Neural cell (in vitro differentiated cells): ENCODE results near the gene KLF13. TPM values are rescaled to one million over a fixed set of nuclear protein-coding genes. Genes with fewer than 3 reads are reported as not detected.

Experiments used
- H2AFZ ChIP-seq: fragments of 200-600, 300-800 bp; sonication (generic), shearing (Covaris generic); 2 replicates; pipeline ENCODE4 v1.6.0; 2014; ENCODE audit warnings: low read depth, mild to moderate bottlenecking, antibody characterized with exemption, low read length, moderate library complexity
- H3F3A ChIP-seq: fragments of 200-600 bp; shearing (Covaris generic); 2 replicates; pipeline ENCODE4 v1.6.1; 2016; ENCODE audit warnings: mild to moderate bottlenecking, moderate library complexity, mixed read lengths, antibody characterized with exemption, low read length; ENCODE audit not compliant: insufficient read depth, poor library complexity, severe bottlenecking
- H3K27ac ChIP-seq: fragments of 200-600, 300-800 bp; sonication (generic), shearing (Covaris generic); 2 replicates; pipeline ENCODE4 v1.5.1; 2014; ENCODE audit warnings: mild to moderate bottlenecking, low read length, moderate library complexity
- H3K27me3 ChIP-seq: fragments of 300-800, 200-600 bp; sonication (generic), shearing (Covaris generic); 2 replicates; pipeline ENCODE4 v1.6.0; 2014; ENCODE audit warnings: mild to moderate bottlenecking, low read depth, low read length, moderate library complexity; ENCODE audit not compliant: insufficient read depth
- H3K36me3 ChIP-seq: fragments of 300-800, 200-600 bp; sonication (generic), shearing (Covaris generic); 2 replicates; pipeline ENCODE4 v1.5.1; 2014; ENCODE audit warnings: mild to moderate bottlenecking, antibody characterized with exemption, low read length, moderate library complexity; ENCODE audit not compliant: insufficient read depth
- H3K4me2 ChIP-seq: fragments of 300-800, 200-600 bp; sonication (generic), shearing (Covaris generic); 2 replicates; pipeline ENCODE4 v1.6.0; 2014; ENCODE audit warnings: mild to moderate bottlenecking, low read length
- H3K4me3 ChIP-seq: fragments of 300-800, 200-600 bp; sonication (generic), shearing (Covaris generic); 2 replicates; pipeline ENCODE4 v1.5.1; 2014; ENCODE audit warnings: mild to moderate bottlenecking, low read length, moderate library complexity
- H3K79me2 ChIP-seq: fragments of 200-600 bp; shearing (Covaris generic); replicated peaks from 2 replicates; pipeline ENCODE4 v1.6.0; 2014; ENCODE audit warnings: mild to moderate bottlenecking, low read length, moderate library complexity; ENCODE audit not compliant: insufficient read depth
- H3K9ac ChIP-seq: fragments of 300-800, 200-600 bp; sonication (generic), shearing (Covaris generic); 2 replicates; pipeline ENCODE4 v1.6.1; 2016; ENCODE audit warnings: mild to moderate bottlenecking, low read length, mixed read lengths
- H3K9me2 ChIP-seq: fragments of 200-600 bp; shearing (Covaris generic); 2 replicates; pipeline ENCODE4 v1.6.1; 2016; ENCODE audit warnings: mild to moderate bottlenecking, low read length, mixed read lengths; ENCODE audit not compliant: insufficient read depth
- H3K9me3 ChIP-seq: fragments of 200-600, 300-800 bp; sonication (generic), shearing (Covaris generic); 2 replicates; pipeline ENCODE4 v1.6.1; 2016; ENCODE audit warnings: mild to moderate bottlenecking, mixed run types, low read length, moderate library complexity, mixed read lengths
- H4K20me1 ChIP-seq: fragments of 200-600 bp; shearing (Covaris generic); 2 replicates; pipeline ENCODE4 v1.6.1; 2016; ENCODE audit warnings: mild to moderate bottlenecking, mixed run types; ENCODE audit not compliant: insufficient read depth
- CTCF ChIP-seq: fragments of 450-650 bp; IDR thresholded peaks from 2 replicates; pipeline ENCODE4 v1.5.1; 2014; ENCODE audit warnings: antibody characterized with exemption, mild to moderate bottlenecking, moderate library complexity; ENCODE audit not compliant: poor library complexity, severe bottlenecking
- EP300 ChIP-seq: fragments of 450-650 bp; conservative IDR thresholded peaks from 2 replicates; pipeline ENCODE4 v1.6.1; 2014; ENCODE audit warnings: antibody characterized with exemption, mild to moderate bottlenecking, moderate library complexity; ENCODE audit not compliant: poor library complexity, severe bottlenecking
- EZH2 ChIP-seq: fragments of 200-600, 300-800 bp; shearing (Covaris generic), sonication (generic); IDR thresholded peaks from 2 replicates; pipeline ENCODE4 v1.6.1; 2014; ENCODE audit warnings: antibody characterized with exemption, low read length, borderline replicate concordance, mild to moderate bottlenecking; ENCODE audit not compliant: insufficient read depth, poor library complexity, severe bottlenecking
- MXI1 ChIP-seq: fragments of 450-650 bp; conservative IDR thresholded peaks from 2 replicates; pipeline ENCODE4 v1.6.1; 2014; ENCODE audit warnings: antibody characterized with exemption, mild to moderate bottlenecking; ENCODE audit not compliant: poor library complexity, severe bottlenecking
- POLR2AphosphoS5 ChIP-seq: IDR thresholded peaks from 2 replicates; pipeline ENCODE4 v1.6.1; 2012
- RAD21 ChIP-seq: fragments of 450-650 bp; conservative IDR thresholded peaks from 2 replicates; pipeline ENCODE4 v1.6.1; 2014; ENCODE audit warnings: antibody characterized with exemption, mild to moderate bottlenecking, moderate library complexity
- REST ChIP-seq: IDR thresholded peaks from 2 replicates; pipeline ENCODE4 v1.6.1; 2012; ENCODE audit warnings: borderline replicate concordance
- SMC3 ChIP-seq: fragments of 450-650 bp; conservative IDR thresholded peaks from 2 replicates; pipeline ENCODE4 v1.6.1; 2014; ENCODE audit warnings: antibody characterized with exemption, mild to moderate bottlenecking, moderate library complexity; ENCODE audit not compliant: poor library complexity
- TAF1 ChIP-seq: IDR thresholded peaks from 2 replicates; pipeline ENCODE4 v1.6.1; 2012; ENCODE audit warnings: low read depth
- polyA plus RNA-seq: library from polyadenylated mRNA; depleted of rRNA; stranded (reverse); fragments of >200 nt; gene quantifications from 2 replicates; pipeline ENCODE4 v1.2.3, GENCODE V29; 2014

KLF13 gene
- polyA plus RNA-seq, 1 donor from 2014 or later: 17.0 TPM

GRCh38 chr15:31297575-31298456 lies 28.8 kb upstream of the KLF13 start:
- Histone ChIP-seq H3K79me2 (no peaks in the 10 kb centered on the region), H2AFZ (no peak overlapping the region), H3K27me3 (no peaks in the 10 kb centered on the region), H3K9ac (no peak overlapping the region), H3K9me3 (no peaks in the 10 kb centered on the region), H3K27ac (no peak overlapping the region), H3K36me3 (no peaks in the 10 kb centered on the region), H3K4me2 (no peak overlapping the region), H3K9me2 (no peaks in the 10 kb centered on the region), H3K4me3 (no peak overlapping the region), H4K20me1 (no peaks in the 10 kb centered on the region), H3F3A (no peaks in the 10 kb centered on the region)
- TF ChIP-seq EZH2: no peak
- no peak for TF ChIP-seq MXI1
- no peak for TF ChIP-seq RAD21
- TF ChIP-seq POLR2AphosphoS5: no peak

DNA sequence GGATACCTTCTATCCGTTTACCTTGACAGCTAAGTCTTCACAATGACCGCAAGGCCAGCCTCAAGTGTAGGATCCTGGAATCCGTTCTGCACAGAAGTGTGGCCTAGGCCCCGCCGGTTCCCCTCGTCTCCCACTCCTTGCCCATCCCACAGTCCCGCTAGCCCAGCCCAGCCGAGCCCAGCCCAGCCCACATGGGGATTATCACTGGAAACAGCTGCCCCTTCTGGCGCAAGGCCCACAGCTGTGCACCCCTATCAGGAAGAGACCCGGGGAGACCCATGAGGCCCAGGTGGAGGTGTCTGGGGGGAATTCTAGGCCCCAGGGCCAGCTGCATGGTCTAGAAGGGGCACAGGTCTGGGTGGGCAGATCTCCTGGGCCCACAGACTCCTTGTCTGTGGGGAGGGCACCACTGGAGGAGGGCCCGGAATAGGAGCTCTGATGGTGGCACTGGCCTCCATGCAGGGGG lies 27.9 kb upstream of the KLF13 start:
- H3K36me3 ChIP-seq: no peaks in the 10 kb centered on the region
- no peaks in the 10 kb centered on the region for H3K27me3 ChIP-seq
- no peak overlapping the region for H3K4me3 ChIP-seq
- no peak overlapping the region for H3K27ac ChIP-seq
- H3K4me2 ChIP-seq: no peak overlapping the region
- H3K9ac ChIP-seq: no peak overlapping the region
- H4K20me1 ChIP-seq: no peaks in the 10 kb centered on the region
- H3K79me2 ChIP-seq: no peaks in the 10 kb centered on the region
- no peaks in the 10 kb centered on the region for H3K9me2 ChIP-seq
- H3F3A ChIP-seq: no peaks in the 10 kb centered on the region
- no peaks in the 10 kb centered on the region for H3K9me3 ChIP-seq
- H2AFZ ChIP-seq: no peak overlapping the region
- TF ChIP-seq EZH2 (no peak), EP300 (no peak), SMC3 (no peak), CTCF (no peak), RAD21 (no peak), TAF1 (no peak), POLR2AphosphoS5 (no peak), REST (no peak), MXI1 (no peak)
